ENCODE data around the gene SEC63. TPM values are rescaled to one million over a fixed set of nuclear protein-coding genes. Genes with fewer than 3 reads are reported as not detected.

Gene SEC63
- total RNA-seq, 1 experiment from 2014 or later, result 86.2 TPM

DNA sequence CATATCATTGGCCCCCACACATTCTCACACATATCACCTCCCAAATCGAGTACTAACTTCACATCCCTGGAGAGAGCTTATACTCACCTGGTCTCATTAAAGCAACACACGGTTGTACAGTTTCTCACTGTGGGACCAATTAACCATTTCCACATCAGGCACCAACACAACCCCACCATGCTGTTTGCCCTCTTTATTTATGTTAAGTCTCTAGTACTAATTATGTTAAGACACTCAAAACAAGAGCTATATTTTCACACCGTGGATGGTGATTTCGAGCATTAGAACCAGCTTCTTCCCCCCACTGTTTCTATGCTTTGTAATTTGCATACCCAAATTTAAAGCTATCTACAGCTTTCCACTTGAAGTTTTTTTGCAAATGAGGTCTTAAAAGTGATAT, 140.2 kb downstream of the SEC63 start:
- no peak overlapping the region for H3K4me3 Mint-ChIP-seq
- H4K8ac ChIP-seq (replicated peaks; ENCODE audit: insufficient read length, low read depth, low read length), result no peak overlapping the region
- H3K9me3 ChIP-seq (ENCODE audit: control insufficient read depth, low read depth, low read length), result no peaks in the 10 kb centered on the region
- H2BK120ac ChIP-seq (ENCODE audit: low read depth, low read length, poor library complexity, severe bottlenecking), result no peak overlapping the region
- H3K9ac ChIP-seq (ENCODE audit: extremely low read depth, insufficient read length, low read length), result no peak overlapping the region
- H2BK15ac ChIP-seq (ENCODE audit: low read depth, low read length), result no peak overlapping the region
- H2BK12ac ChIP-seq (ENCODE audit: insufficient read length, low read depth, low read length), result no peak overlapping the region
- no peak overlapping the region for H3K27ac ChIP-seq (ENCODE audit: insufficient read length, low read depth, low read length)
- H4K20me1 ChIP-seq (ENCODE audit: control insufficient read depth, insufficient read depth, insufficient read length), result no peaks in the 10 kb centered on the region
- H3K56ac ChIP-seq (ENCODE audit: insufficient read length, low read depth, low read length), result no peak overlapping the region
- no CpG with 5 or more reads among the region's 4 CpGs for whole genome bisulfite sequencing (ENCODE audit: extremely low coverage, insufficient read length, low lambda C conversion rate)
- no peak overlapping the region for H3K14ac ChIP-seq (ENCODE audit: insufficient read depth, low read length)
- peaks cover 2% of the 10 kb centered on the region; the same call in 1 of the 2 replicates for H3K4me1 ChIP-seq (ENCODE audit: insufficient read depth, low read length)
- H3K4me1 Mint-ChIP-seq, result peaks cover 20 to 31% of the 10 kb centered on the region in 2 experiments
- H3K23ac ChIP-seq (ENCODE audit: insufficient read length, low read depth, low read length), result no peak overlapping the region
- DNase-seq, result no peak
- no peaks in the 10 kb centered on the region for H3K9me3 Mint-ChIP-seq
- H2AK5ac ChIP-seq (ENCODE audit: insufficient read length, low read length), result no peak overlapping the region
- H3K27me3 Mint-ChIP-seq (ENCODE audit: low read depth), result no peaks in the 10 kb centered on the region
- no peaks in the 10 kb centered on the region for H3K79me2 ChIP-seq (ENCODE audit: insufficient read depth, low read length)
- H2BK20ac ChIP-seq (ENCODE audit: low read depth, low read length, poor library complexity, severe bottlenecking), result no peak overlapping the region
- H3K27ac Mint-ChIP-seq, result no peak overlapping the region
- H2AFZ ChIP-seq (ENCODE audit: low read length), result no peak overlapping the region
- no peak overlapping the region for H3K18ac ChIP-seq (ENCODE audit: insufficient read length, low read depth, low read length)
- no peaks in the 10 kb centered on the region for H3K79me1 ChIP-seq (ENCODE audit: insufficient read depth, low read depth, low read length, poor library complexity, severe bottlenecking)
- TF ChIP-seq, protein P1, sequence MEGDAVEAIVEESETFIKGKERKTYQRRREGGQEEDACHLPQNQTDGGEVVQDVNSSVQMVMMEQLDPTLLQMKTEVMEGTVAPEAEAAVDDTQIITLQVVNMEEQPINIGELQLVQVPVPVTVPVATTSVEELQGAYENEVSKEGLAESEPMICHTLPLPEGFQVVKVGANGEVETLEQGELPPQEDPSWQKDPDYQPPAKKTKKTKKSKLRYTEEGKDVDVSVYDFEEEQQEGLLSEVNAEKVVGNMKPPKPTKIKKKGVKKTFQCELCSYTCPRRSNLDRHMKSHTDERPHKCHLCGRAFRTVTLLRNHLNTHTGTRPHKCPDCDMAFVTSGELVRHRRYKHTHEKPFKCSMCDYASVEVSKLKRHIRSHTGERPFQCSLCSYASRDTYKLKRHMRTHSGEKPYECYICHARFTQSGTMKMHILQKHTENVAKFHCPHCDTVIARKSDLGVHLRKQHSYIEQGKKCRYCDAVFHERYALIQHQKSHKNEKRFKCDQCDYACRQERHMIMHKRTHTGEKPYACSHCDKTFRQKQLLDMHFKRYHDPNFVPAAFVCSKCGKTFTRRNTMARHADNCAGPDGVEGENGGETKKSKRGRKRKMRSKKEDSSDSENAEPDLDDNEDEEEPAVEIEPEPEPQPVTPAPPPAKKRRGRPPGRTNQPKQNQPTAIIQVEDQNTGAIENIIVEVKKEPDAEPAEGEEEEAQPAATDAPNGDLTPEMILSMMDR (conservative IDR thresholded peaks at IDR 0.05), result no peak
- H3K27me3 ChIP-seq (ENCODE audit: insufficient read depth, low read length), result no peaks in the 10 kb centered on the region
- H3K4ac ChIP-seq (ENCODE audit: low read depth, low read length), result no peak overlapping the region
- H3K4me2 ChIP-seq (ENCODE audit: insufficient read depth, insufficient read length, low read length), result no peak overlapping the region
- no peak overlapping the region for H2BK5ac ChIP-seq (ENCODE audit: insufficient read length, low read length)
- H3T11ph ChIP-seq (ENCODE audit: low read length), result no peak overlapping the region
- H3K23me2 ChIP-seq (ENCODE audit: insufficient read length, low read depth, low read length, poor library complexity, severe bottlenecking), result no peaks in the 10 kb centered on the region
- H3K36me3 Mint-ChIP-seq (ENCODE audit: insufficient read depth in 1 of 3, low read depth in 3 of 3), result no peaks in the 10 kb centered on the region
- H4K91ac ChIP-seq (ENCODE audit: insufficient read length, low read depth, low read length), result no peak overlapping the region
- no peak overlapping the region for H4K5ac ChIP-seq (ENCODE audit: insufficient read length, low read depth, low read length)

Other genes with a start within 250 kb of the SEC63 start
- gene SCML4, start 133.9 kb downstream of the SEC63 start, total RNA-seq (2021), result not detected in 2 replicates
- 20.6 and 20.9 TPM in 2 replicates for gene OSTM1, start 116.5 kb upstream of the SEC63 start, total RNA-seq (2021)
- not detected in 2 replicates for gene NR2E1, start 207.8 kb upstream of the SEC63 start, total RNA-seq (2021)

Measured in H9 (cell line).